Measurements from ENCODE around the gene RIT1.

The RIT1 gene

GRCh38 chr1:155893389-155894142 lies 17.6 kb downstream of the RIT1 start:
- DNase-seq = no peak
- no peaks in the 10 kb centered on the region for H3K27me3 ChIP-seq (ENCODE audit: insufficient read depth, low read depth, severe bottlenecking)
- H3K36me3 ChIP-seq = peaks cover 17% of the 10 kb centered on the region
- H3K4me3 ChIP-seq (ENCODE audit: low read depth, low read length) = no peak overlapping the region
- no peak for TF ChIP-seq CTCF (IDR thresholded peaks at IDR 0.05; ENCODE audit: low read depth, low read length)
- no peaks in the 10 kb centered on the region for H3K9me3 ChIP-seq (ENCODE audit: severe bottlenecking)
- no peak overlapping the region for H3K27ac ChIP-seq

DNA sequence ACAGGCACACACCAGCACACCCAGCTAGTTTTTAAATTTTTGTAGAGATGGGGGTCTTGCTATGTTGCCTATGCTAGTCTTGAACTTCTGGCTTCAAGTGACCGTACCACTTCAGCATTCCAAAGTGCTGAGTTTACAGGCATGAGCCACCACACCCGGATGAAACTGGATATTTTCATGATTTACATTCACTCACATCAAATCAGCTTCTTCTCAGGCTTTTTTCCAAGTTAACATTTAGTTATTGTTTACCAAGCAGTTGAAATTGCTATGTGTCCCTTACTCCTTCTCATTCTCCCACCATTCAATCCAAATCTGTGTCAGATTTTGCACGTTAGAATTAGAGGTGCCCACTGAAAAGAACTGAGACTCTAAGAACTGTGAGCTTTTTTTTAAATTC lies 18.4 kb downstream of the RIT1 start:
- Histone ChIP-seq H3K9me3 (ENCODE audit: severe bottlenecking) (no peaks in the 10 kb centered on the region), H3K36me3 (peaks cover 16% of the 10 kb centered on the region), H3K4me3 (ENCODE audit: low read depth, low read length) (no peak overlapping the region), H3K27me3 (ENCODE audit: insufficient read depth, low read depth, severe bottlenecking) (no peaks in the 10 kb centered on the region), H3K27ac (no peak overlapping the region)
- no peak for DNase-seq
- TF ChIP-seq CTCF (IDR thresholded peaks at IDR 0.05; ENCODE audit: low read depth, low read length) = no peak

- TF ChIP-seq CTCF (IDR thresholded peaks at IDR 0.05; ENCODE audit: low read depth, low read length) = no peak
- Histone ChIP-seq H3K27me3 (ENCODE audit: insufficient read depth, low read depth, severe bottlenecking) (no peaks in the 10 kb centered on the region), H3K36me3 (peaks cover 4% of the 10 kb centered on the region), H3K4me3 (ENCODE audit: low read depth, low read length) (no peak overlapping the region), H3K27ac (no peak overlapping the region), H3K9me3 (ENCODE audit: severe bottlenecking) (no peaks in the 10 kb centered on the region)
- no peak for DNase-seq
Observed at GRCh38 chr1:155890251-155890650, 20.9 kb downstream of the RIT1 start.

DNA sequence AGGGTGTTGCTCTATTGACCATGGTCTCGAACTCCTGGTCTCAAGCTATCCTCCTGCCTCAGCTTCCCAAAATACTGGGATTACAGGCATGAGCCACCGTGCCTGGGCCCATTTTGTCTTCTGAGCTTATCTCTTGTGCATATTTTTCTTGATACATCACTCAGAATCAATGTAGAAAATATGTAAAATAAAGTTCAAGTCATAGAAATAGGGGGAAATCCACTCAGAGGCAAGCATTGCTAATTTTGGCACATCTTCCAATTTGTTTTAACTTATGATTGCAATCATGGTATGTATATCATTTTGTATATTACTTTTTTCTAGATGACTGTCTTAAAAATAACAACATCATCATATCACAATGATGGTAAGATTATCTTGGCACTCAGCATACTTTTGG lies 21.6 kb downstream of the RIT1 start:
- Histone ChIP-seq H3K27ac (no peak overlapping the region), H3K9me3 (ENCODE audit: severe bottlenecking) (no peaks in the 10 kb centered on the region), H3K36me3 (peaks cover 4% of the 10 kb centered on the region), H3K4me3 (ENCODE audit: low read depth, low read length) (no peak overlapping the region), H3K27me3 (ENCODE audit: insufficient read depth, low read depth, severe bottlenecking) (no peaks in the 10 kb centered on the region)
- TF ChIP-seq CTCF (IDR thresholded peaks at IDR 0.05; ENCODE audit: low read depth, low read length) = no peak
- no peak for DNase-seq

DNA sequence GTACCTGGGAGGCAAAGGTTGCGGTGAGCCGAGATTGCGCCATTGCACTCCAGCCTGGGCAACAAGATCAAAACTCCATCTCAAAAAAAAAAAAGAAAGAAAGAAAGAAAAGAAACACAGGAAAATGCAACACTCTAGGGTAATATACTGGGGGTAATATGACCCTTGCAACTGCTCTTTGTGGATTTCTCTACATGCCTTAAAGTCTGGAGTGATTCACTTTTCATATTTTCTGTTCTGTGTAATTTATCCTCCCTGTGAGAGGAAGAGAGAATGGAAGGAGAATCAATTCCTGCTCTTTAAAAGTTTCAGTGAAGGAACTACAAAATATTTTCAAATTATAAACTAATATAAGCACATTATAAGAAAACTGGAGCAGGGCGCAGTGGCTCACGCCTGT lies 22.7 kb downstream of the RIT1 start:
- Histone ChIP-seq H3K27ac (no peak overlapping the region), H3K9me3 (ENCODE audit: severe bottlenecking) (no peaks in the 10 kb centered on the region), H3K27me3 (ENCODE audit: insufficient read depth, low read depth, severe bottlenecking) (no peaks in the 10 kb centered on the region), H3K4me3 (ENCODE audit: low read depth, low read length) (no peak overlapping the region), H3K36me3 (peaks cover 4% of the 10 kb centered on the region)
- no peak for TF ChIP-seq CTCF (IDR thresholded peaks at IDR 0.05; ENCODE audit: low read depth, low read length)
- DNase-seq = no peak

- H3K27ac ChIP-seq = no peak overlapping the region
- peaks cover 28% of the 10 kb centered on the region for H3K36me3 ChIP-seq
- no peak for TF ChIP-seq CTCF (IDR thresholded peaks at IDR 0.05; ENCODE audit: low read depth, low read length)
- no peak for DNase-seq
- no peaks in the 10 kb centered on the region for H3K27me3 ChIP-seq (ENCODE audit: insufficient read depth, low read depth, severe bottlenecking)
- no peaks in the 10 kb centered on the region for H3K9me3 ChIP-seq (ENCODE audit: severe bottlenecking)
- no peak overlapping the region for H3K4me3 ChIP-seq (ENCODE audit: low read depth, low read length)
Observed at GRCh38 chr1:155884982-155885381, 26.2 kb downstream of the RIT1 start.
